CD4-positive, alpha-beta T cell treated with Interleukin-21 for 1 hour (primary cell): ENCODE results near the gene ARHGEF11.
"Not testable (repeated sequence)": the region's sequence is repeated elsewhere in the genome, so short reads cannot be mapped to it uniquely, and the experiment has no call there.

Experiments used
- DNase-seq: peaks from one replicate; pipeline ENCODE4 v3.0.0-alpha.2; 2020

The ARHGEF11 gene, protein sequence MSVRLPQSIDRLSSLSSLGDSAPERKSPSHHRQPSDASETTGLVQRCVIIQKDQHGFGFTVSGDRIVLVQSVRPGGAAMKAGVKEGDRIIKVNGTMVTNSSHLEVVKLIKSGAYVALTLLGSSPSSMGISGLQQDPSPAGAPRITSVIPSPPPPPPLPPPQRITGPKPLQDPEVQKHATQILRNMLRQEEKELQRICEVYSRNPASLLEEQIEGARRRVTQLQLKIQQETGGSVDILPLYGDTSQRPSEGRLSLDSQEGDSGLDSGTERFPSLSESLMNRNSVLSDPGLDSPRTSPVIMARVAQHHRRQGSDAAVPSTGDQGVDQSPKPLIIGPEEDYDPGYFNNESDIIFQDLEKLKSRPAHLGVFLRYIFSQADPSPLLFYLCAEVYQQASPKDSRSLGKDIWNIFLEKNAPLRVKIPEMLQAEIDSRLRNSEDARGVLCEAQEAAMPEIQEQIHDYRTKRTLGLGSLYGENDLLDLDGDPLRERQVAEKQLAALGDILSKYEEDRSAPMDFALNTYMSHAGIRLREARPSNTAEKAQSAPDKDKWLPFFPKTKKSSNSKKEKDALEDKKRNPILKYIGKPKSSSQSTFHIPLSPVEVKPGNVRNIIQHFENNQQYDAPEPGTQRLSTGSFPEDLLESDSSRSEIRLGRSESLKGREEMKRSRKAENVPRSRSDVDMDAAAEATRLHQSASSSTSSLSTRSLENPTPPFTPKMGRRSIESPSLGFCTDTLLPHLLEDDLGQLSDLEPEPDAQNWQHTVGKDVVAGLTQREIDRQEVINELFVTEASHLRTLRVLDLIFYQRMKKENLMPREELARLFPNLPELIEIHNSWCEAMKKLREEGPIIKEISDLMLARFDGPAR (N-terminal part only)

DNA sequence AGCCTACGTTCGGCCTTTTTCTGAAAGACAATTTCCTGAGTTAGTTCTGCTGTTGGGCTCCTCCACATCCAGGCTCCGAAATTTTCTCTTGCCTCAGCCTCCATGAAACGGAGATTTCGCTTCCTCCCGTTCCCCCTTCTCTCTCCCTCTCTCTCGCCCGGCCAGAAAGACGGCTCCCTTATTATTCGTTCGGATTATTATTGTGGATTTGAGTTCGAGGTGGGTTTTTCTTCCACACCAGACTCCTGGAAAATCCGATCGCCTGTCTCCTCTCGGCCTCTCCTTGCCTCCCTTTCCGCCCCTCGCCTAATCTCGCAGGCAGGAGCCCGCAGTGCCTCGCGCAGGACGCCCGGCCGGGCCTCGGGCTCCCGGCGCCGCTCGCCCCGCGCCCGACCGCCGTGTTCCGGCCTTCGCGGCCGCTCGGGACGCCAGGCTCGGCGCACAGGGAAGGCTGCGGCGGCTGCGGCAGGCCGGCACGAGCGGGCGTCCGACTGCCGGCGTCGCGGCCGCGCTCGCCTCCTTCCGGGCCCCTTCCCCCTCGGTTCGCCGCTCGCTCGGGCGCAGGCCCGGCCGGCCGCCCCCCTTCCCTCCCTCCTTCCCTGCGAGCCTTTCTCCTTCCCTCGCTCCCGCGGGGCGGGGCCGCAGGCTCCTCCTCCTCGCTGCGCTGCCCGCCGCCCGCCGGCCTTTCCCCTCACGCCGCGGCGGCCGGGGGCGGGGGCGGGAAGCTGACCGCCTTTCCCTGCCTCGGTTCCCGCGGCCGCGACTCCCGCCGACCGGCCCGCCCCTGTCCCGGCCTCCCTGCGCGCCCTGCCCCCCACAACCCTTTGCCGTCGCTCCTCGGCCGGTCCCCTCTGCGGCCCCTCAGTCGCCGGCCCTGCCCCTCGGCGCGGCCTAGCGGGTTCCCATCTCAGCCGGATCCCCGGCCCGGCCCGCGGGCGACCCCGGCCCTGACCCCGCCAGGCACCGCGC lies at the start of gene ARHGEF11:
Gene ARHGEF11, minus strand, starts transcription at position 493 of the 969 bp plus-strand sequence. CDS start 1,412 bp downstream, outside the sequence.
- no peak for DNase-seq

DNA sequence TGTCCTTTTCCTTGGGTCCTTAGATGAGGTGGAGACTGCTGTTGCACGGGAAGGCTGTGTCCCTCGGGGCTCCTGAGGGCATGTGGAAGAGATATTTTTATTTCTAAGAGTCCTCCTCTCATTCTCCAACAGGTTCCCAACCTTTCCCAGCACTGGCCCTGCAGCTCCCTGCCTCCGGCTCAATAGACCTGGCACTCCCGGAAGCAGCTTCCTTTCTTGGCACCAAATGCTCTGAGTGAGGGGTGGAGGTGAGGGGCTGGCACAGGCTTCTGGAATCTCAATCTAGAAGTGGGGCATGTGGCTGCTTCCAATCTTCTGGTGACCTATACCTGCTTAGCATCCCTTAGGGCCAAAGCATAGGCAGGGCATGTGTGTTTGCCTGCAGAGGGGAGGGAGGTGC lies 49.5 kb upstream of the ARHGEF11 start:
- DNase-seq, result no peak

DNA sequence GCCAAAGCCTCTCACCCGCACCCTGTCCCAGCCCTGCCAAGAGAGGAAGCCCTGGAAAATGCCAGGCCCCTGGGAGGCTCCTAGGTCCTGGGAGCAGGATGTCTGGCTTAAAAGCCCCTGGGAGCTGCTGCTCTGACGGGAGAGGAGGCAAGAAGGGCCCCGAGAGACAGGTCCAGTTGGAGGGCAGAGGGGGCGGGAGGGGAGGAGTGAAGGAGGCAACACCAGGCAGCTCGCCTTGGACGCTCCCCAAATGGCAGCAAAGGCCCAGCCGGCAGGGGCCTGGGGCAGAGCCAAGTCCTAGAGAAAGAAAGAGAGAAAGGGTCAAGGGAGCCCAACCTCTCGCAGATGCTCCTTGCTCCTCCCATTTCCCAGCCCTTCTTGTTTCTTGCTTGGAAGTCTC lies 47.3 kb upstream of the ARHGEF11 start:
- no peak for DNase-seq

DNA sequence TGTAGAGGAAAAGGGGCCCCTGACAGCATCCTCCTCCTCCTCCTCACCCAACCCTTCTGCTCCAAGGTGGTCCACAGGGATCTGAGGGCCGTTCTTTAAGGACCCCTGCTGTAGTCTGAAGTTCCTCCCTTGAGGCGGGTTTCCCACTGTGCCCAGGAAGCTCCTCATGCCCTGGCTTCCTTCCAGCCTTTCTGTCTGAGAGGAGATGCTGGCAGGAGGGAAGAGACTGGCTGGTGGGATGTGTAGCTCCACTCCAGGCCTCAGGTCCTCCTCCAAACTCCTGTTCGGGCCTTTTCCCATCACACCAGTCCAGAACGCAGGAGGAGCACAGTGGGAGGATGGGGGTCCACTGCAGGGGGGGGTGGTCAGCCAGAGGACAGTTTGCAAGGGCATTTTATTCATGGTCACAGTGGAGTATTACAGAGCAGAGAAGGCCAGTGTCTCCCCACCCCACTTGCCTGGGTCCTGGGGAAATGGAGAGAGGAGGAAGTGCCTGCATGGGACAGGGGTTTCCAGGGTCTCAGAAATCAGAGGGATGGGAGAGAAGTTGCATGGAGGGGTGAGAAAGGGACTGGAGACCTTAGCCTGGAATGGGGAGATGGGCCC lies 46.2 kb upstream of the ARHGEF11 start:
- DNase-seq, result no peak

DNA sequence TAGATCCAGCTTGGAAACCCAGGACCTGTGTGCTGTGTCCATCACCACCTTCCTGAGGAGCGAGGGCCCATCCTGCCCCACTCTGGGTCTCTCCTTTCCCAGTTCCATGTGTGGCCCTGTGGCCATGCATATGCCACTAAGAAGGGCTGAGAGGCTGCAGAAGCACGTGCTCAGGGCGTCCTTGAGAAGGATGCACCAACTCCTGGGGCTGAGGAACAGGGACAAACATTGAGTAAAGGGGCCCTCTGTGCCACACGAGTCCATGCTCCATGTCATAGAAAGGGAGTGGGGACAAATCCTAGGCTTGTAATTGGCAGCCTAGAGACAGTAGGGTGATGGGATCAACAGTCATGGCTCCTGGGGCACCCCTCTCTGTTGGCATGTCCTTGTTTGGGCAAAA lies 45.6 kb upstream of the ARHGEF11 start:
- DNase-seq, result no peak

DNA sequence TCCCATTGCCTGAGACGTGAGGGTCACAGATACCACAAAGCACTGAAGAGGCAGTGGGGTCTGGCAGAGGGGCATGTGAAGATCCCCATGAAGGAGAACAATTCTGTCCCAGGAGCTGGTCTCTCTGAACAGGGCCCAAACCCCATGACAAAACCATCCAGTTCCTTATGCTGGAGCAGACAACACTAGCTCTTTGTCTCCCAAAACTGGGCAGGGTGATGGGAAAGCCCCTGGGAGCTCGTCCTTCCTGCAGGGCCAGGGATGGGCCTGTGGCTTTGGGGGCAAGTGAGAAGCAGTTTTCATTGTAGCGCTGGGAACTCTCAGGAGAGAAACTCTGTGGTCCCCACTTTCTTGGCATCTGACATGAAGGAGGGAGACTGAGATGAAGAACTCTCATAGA lies 45.2 kb upstream of the ARHGEF11 start:
- DNase-seq, result no peak

DNA sequence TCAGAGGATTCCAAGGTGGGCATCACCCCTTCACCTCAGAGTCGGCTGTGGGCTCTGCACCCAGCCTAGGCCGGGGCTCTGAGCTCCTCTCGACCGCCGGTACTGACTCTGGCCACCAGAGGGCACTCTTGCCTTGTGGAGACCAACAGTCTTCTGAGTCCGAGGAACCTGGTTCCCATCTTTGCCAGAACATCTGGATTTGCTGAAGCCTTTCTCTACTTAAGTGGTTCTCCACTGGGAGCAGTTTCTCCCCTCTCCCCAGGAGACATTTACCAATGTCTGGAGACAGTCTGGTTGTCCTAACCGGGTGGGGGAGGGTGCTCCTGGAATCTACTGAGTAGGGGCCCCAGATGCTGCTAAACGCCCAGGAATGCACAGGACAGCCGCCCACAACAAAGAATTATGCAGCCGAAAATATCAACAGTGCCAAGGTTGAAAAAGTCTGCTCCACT lies 44.7 kb upstream of the ARHGEF11 start:
- DNase-seq, result peak; percentile 81

DNA sequence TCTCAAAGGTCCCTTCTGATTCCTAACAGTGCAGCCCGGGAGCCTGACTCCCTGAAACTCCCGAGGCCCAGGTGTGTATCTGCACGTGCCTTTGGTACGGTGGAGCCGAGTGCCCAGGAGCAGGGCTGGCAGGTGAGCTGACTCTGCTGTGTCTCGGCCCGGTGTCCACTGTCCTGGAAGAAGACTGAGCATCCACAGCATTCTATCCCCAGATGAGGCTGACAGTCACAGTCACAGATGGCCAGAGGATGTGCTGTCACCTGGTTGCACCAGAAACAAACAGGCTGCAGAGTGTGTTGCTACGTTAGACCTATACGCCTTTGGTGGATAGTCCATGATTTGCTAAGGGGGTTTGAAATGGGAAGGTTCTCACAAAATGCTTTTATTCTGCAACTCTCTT lies 44.2 kb upstream of the ARHGEF11 start:
- DNase-seq, result no peak

DNA sequence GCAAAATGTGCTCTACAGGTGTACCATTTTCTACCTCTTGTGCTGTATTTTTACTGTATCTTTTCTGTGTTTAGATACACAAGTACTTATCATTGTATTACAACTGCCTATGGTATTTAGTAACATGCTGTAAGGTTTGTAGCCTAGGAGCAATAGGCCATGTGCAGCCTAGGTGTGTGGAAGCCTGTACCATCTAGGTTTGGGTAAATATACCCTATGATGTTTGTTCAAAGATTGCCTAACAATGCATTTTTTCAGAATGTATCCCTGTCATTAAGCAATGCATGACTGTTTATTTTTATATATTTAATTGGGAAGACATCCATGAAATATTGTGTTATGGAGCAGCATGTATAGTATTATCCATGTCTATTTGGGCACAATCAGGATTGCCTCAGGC lies 43.1 kb upstream of the ARHGEF11 start:
- DNase-seq, result no peak

DNA sequence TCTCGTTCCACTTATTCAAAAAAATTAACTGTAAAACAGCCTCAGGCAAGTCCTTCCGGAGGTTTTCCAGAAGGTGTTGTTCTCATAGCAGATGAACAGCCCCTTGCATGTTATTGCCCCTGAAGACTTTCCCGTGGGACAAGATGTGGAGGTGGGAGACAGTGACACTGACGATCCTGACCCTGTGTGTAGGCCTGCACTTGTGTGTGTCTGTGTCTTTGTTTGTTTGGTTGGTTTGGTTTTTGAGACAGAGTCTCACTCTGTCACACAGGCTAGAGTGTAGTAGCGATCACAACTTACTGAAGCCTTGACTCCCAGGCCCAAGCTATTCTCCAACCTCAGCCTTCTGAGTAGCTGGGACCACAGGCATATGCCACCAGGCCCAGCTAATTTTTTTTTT lies 41.5 kb upstream of the ARHGEF11 start:
- no peak for DNase-seq

DNA sequence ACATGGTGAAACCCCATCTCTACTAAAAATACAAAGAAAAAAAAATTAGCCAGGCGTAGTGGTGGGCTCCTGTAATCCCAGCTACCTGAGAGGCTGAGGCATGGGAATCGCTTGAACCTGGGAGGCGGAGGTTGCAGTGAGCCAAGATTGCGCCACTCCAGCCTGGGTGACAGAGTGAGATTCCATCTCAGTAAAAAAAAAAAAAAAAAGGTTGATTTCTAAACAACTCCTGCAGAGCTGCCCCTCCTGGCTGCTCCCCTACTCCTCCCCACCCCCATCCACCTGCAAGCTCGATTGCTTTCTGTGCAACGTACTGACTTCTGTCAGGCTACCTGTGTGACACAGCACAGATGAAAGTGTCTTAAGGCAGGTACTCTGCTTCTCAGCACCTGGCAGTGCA lies 40.8 kb upstream of the ARHGEF11 start:
- no peak for DNase-seq

DNA sequence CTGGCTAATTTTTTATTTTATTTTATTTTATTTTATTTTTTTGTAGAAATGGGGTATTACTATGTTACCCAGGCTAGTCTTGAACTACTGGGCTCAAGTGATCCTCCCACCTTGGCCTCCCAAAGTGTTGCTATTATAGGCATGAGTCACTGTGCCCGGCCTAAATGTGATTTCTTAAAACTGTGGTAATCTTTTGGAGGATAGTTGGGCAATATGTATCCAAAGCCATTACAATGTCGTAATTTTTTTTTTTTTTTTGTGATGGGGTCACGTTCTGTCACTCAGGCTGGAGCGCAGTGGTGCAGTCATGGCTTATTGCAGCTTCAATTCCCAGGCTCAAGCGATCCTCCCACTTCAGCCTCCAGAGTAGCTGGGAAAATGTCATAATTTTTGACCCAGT lies 39.9 kb upstream of the ARHGEF11 start:
- DNase-seq, result no peak

DNA sequence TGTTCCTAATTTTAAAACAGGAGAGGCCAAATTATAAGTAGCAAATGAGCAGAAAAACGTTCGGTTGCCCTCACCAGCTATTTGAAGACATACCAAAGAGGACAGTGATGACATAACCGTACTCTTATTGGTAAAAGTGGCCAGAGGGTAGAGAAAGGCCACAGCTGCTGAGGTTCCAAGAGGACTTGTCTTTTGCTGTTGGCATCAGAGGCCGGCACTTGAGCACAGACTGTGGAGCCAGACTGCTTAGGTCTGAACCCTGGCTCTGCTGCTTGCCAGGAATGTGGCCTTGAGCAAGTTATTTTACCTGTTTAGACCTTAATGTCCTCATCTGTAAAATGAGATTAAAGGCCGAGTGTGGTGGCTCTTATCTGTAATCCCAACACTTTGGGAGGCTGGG lies 39.2 kb upstream of the ARHGEF11 start:
- no peak for DNase-seq

DNA sequence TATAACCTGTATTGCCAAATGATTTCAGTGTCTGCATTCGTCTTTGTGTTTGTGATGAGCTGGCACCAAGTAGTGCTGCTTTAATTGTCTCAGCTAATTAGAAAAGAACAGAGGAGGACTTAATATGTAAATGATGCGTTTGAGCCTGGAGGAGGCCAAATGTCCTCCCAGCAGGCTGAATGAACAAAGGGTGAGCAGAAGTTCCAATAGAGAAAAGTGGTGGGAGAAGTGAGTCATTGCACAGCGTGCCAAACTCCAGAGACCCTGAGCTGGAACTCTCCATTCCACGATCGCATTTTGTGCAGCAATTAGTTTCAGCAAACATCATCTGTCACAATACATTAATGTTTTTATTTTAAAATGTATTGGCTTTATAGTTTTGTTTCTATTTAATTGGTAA lies 36.2 kb upstream of the ARHGEF11 start:
- no peak for DNase-seq

DNA sequence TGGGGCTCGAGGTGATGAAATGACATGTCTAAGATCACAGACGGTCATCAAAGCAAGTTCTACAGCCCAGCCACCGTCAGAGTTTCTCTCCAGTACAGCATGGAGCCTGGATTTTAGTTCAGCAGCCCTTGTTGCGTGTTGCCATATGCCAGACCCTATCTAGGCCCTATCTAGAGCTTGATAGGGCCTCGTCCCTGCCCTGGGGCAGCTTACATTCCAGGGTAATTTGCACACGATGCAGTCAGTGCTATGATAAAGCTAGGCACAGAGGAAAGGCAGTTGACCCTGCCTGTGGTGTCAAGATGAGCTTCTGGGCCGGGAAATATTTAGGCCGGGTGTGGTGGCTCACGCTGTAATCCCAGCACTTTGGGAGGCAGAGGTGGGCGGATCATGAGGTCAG lies 35.2 kb upstream of the ARHGEF11 start:
- DNase-seq, result no peak

DNA sequence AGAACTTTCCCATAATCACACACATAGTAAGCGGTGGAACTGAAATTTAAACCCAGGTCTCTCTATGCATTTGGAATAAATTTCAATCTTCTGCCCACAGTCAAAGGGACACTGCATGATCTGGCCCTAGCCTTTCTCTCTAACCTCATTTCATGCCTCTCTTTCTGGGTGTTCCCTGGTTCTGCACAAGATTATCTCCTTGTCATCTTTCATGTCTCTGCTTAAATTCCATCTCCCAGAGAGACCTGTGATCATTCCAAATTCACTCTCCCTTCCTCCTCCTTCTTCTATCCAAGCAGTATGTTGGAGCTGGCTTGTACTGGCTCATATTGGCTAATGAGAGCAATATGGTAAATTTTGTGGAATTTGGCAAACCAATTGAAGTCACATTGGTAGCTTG lies 31.9 kb upstream of the ARHGEF11 start:
- DNase-seq, result no peak

DNA sequence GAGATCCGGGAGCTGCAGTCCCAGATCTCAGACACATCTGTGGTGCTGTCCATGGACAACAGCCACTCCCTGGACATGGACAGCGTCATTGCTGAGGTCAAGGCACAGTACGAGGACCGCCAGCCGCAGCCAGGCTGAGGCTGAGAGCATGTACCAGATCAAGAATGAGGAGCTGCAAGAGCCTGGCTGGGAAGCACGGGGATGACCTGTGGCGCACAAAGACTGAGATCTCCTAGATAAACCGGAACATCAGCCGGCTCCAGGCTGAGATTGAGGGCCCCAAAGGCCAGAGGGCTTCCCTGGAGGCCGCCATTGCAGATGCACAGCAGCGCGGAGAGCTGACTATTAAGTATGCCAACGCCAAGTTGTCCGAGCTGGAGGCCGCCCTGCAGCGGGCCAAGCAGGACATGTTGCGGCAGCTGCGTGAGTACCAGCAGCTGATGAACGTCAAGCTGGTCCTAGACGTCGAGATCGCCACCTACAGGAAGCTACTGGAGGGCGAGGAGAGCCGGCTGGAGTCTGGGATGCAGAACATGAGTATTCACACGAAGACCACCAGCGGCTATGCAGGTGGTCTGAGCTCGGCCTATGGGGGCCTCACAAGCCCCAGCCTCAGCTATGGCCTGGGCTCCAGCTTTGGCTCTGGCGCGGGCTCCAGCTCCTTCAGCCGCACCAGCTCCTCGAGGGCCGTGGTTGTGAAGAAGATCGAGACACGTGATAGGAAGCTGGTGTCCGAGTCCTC lies 28.6 kb upstream of the ARHGEF11 start:
- peak; percentile 32 for DNase-seq

DNA sequence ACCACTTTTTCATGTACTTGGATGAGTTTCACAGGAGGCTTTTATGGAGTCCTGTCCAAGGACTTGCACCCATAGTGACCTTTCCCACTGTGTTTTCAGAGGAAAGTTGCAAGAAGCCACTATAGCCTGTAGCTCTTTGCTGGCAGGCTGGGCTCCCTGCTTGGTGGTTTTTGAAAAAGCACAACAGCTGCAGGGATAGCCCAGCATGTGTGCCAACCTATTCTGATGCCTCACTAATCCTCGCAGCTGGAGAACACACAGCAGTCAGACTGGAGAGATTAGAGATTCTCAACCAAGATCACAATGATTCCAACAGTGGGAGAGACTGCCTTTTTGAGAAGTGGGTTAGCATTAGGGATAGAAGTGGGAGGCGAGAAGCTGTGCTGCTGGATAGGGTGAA lies 24.1 kb upstream of the ARHGEF11 start:
- DNase-seq, result no peak

DNA sequence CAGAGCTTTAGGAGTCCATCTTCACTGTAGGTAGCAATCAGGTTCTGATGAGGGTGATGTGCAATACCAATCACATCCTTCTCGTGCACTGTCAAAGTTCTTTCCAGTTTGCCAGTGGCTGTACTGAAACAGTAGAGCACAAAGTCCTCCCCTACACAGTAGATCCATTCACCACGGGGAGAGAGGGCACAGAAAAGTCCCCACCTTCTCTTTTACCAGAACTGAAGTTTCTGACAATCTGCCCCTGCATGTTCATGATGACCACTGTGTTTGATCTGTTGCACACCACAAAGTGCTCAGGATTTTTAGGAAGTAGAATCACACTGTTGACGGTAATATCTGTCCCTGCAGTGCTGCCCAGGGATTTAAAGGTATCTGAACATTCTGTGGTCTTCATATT lies 13.7 kb upstream of the ARHGEF11 start:
- not testable (repeated sequence) for DNase-seq

DNA sequence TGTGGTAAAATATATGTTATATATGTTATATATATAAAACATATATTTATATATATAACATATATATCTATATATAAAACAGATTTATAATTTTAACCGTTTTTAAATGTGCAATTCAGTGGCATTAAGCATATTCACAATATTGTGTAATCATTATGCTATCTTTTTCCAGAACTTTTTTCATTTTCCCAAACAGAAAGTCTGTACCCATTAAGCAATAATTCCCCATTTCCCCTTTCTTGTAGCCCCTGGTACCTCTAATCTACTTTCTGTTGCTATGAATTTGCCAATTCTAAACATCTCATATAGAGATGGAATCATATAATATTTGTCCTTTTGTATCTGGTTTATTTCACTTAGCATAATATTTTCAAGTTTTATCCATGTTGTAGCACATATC lies 10.7 kb upstream of the ARHGEF11 start:
- no peak for DNase-seq

DNA sequence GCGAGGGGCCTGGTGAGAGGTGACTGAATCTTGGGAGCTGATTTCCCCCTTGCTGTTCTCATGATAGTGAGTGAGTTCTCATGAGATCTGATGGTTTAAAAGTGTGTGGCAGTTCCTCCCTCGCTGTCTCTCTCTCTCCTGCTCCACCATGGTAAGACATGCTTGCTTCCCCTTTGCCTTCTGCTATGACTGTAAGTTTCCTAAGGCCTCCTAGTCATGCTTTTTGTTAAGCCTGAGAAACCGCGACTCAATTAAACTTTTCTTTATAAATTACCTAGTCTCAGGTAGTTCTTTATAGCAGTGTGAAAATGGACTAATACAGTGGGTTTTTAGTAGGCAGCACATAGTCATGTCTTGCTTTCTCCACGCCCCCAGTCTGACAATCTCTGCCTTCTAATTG lies 10.2 kb upstream of the ARHGEF11 start:
- not testable (repeated sequence) for DNase-seq

DNA sequence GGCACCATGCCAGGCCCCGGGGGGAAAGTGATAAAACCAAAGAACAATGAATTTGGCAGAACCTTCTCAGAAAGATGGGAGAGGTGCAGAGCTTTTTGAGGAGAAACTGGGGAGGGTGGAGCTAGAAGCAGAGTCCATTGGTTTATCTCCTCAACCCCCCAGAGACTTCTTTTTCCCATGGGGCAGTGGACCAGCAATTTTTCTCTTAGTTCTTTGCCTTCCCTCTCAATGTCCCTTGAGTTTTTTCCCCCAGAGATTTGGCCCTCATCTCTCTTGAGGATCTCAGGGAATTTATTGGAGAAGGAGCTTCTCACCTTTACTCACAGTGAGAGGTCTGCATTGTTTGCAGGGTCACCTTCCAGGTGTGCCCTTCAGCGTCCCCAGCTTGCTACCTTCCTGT lies 5.3 kb upstream of the ARHGEF11 start:
- no peak for DNase-seq
